ENCODE data around the gene MCF2L. TPM values are rescaled to one million over a fixed set of nuclear protein-coding genes. Genes with fewer than 3 reads are reported as not detected.

MCF2L gene
- total and polyA plus RNA-seq, 10 of the 15 experiments (the other 5 are each of a cell fraction or from before 2014, with no cell fraction given) = 0.06 to 1.1 (median 0.21) TPM; not detected in 2

DNA sequence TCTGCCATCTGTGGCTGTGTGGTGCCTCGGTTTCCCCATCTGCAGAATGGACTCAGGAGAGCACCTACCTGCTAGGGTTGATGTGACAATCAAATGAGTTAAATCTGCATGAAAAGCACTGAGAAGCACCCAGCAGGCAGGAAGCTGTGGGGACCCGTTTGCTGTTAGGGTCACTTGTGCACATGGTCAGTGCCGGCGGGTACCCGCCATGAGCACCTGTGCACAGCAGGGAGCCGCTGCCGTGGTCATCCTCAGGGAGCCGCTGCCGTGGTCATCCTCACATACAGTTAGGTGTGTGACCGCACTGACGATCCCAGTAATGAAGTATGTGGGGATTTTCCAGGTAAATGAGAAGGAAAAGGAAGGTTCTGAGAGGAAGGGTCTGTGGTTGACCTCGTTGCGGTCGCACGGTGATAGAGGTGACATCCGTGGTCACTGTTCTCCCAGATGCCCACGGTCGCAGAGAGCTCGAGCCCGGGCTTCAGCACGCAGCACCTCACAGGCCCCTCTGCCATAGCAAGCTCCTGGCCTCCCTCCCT, 6.5 kb downstream of the MCF2L start (continued):
- TF ChIP-seq, protein P1, sequence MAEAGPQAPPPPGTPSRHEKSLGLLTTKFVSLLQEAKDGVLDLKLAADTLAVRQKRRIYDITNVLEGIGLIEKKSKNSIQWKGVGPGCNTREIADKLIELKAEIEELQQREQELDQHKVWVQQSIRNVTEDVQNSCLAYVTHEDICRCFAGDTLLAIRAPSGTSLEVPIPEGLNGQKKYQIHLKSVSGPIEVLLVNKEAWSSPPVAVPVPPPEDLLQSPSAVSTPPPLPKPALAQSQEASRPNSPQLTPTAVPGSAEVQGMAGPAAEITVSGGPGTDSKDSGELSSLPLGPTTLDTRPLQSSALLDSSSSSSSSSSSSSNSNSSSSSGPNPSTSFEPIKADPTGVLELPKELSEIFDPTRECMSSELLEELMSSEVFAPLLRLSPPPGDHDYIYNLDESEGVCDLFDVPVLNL (IDR thresholded peaks at IDR 0.05; ENCODE audit: low read depth, low read length) = no peak
- TF ChIP-seq RAD21 (IDR thresholded peaks at IDR 0.05; ENCODE audit: insufficient read depth, low read depth, low read length) (no peak), RB1 (IDR thresholded peaks at IDR 0.05; ENCODE audit: borderline replicate concordance) (no peak), FOS (IDR thresholded peaks at IDR 0.05; ENCODE audit: borderline replicate concordance, extremely low read depth, insufficient read length) (no peak)
- TF ChIP-seq, protein P2, sequence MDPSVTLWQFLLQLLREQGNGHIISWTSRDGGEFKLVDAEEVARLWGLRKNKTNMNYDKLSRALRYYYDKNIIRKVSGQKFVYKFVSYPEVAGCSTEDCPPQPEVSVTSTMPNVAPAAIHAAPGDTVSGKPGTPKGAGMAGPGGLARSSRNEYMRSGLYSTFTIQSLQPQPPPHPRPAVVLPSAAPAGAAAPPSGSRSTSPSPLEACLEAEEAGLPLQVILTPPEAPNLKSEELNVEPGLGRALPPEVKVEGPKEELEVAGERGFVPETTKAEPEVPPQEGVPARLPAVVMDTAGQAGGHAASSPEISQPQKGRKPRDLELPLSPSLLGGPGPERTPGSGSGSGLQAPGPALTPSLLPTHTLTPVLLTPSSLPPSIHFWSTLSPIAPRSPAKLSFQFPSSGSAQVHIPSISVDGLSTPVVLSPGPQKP (IDR thresholded peaks at IDR 0.05; ENCODE audit: low read depth, low read length) = no peak

DNA sequence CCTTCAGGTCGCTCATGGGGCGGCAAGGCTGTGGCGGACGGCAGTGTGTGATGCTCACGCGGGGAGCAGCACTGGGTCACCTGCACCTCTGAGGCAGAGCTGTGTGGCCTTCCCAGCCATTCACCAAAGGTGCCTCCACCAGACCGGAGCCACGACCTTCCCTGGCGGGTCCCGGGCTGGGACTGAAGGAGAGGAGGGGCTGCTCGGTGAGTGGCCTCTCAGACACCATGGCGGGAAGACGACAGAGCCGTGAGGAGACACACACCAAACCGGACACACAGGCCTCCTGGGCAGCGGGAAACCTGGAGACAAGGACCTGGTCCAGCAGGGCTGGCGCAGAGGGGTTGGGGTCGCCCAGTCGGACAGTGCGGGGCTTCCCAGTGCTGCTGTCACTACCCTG, 7.5 kb downstream of the MCF2L start:
- no peaks in the 10 kb centered on the region for H3K27me3 ChIP-seq (replicated peaks in 1 of 2; ENCODE audit: control insufficient read depth in 2 of 2, insufficient read depth in 2 of 2, low read length in 1 of 2)
- no peaks in the 10 kb centered on the region for H3K4me1 ChIP-seq (ENCODE audit: control insufficient read depth, insufficient read depth, low read length)
- no peak overlapping the region for H3K4me2 ChIP-seq (ENCODE audit: control insufficient read depth, insufficient read depth)
- ChIA-PET RAD21 (ENCODE audit: unreplicated experiment) (no interaction called here), POLR2A (no interaction called here), CTCF (no interaction called here), SMC1A (ENCODE audit: uncharacterized antibody, unreplicated experiment) (no interaction called here)
- H2AFZ ChIP-seq (ENCODE audit: control insufficient read depth, low read depth, low read length) = no peak overlapping the region
- H3K27ac ChIP-seq (ENCODE audit: control insufficient read depth, insufficient read depth) = no peak overlapping the region
- intact Hi-C loops (cut with micrococcal nuclease; ENCODE audit: unreplicated experiment) (no loop called here), in situ Hi-C loops (cut with MboI) (no loop called here)
- H3K36me3 ChIP-seq (ENCODE audit: control insufficient read depth in 2 of 2, insufficient read depth in 2 of 2, low read length in 1 of 2) = no peaks in the 10 kb centered on the region
- no peak overlapping the region for H3K4me3 ChIP-seq
- H3K9me3 ChIP-seq (replicated peaks; ENCODE audit: control insufficient read depth, insufficient read depth, low read length) = no peaks in the 10 kb centered on the region
- 66% methylated on average over 20 of the region's 20 CpGs for WGBS (ENCODE audit: insufficient coverage, insufficient replicate concordance, low lambda C conversion rate, missing lambda C conversion rate)
- ATAC-seq (no peak), DNase-seq (ENCODE audit: low read depth, low spot score) (no peak), FAIRE-seq (no peak)
- BruUV-seq (replicated peaks) = no TSS peak
- H3K9ac ChIP-seq (ENCODE audit: control insufficient read depth, insufficient read depth, low read length) = no peak overlapping the region
- H4K20me1 ChIP-seq (ENCODE audit: control insufficient read depth, insufficient read depth) = no peaks in the 10 kb centered on the region
- no peaks in the 10 kb centered on the region for H3K79me2 ChIP-seq (ENCODE audit: control insufficient read depth, insufficient read depth, low read length)
- TF ChIP-seq CREB1 (IDR thresholded peaks at IDR 0.05; ENCODE audit: low read depth) = no peak
- TF ChIP-seq HCFC1 (IDR thresholded peaks at IDR 0.05; ENCODE audit: low read length) = no peak
- TF ChIP-seq ZZZ3 (IDR thresholded peaks at IDR 0.05; ENCODE audit: control insufficient read depth, insufficient read length, low read depth) = no peak
- no peak for TF ChIP-seq NFIC (IDR thresholded peaks at IDR 0.05; ENCODE audit: low read depth, low read length)
- TF ChIP-seq MTA3 (IDR thresholded peaks at IDR 0.05; ENCODE audit: borderline replicate concordance, low read length) = no peak
- no peak for TF ChIP-seq SP1 (IDR thresholded peaks at IDR 0.05; ENCODE audit: low read depth, low read length)
- no peak for TF ChIP-seq HDGF (IDR thresholded peaks at IDR 0.05)
- TF ChIP-seq ZNF24 (IDR thresholded peaks at IDR 0.05) = no peak
- TF ChIP-seq CBX3 (IDR thresholded peaks at IDR 0.05; ENCODE audit: borderline replicate concordance, low read depth) = no peak
- TF ChIP-seq, protein P3, sequence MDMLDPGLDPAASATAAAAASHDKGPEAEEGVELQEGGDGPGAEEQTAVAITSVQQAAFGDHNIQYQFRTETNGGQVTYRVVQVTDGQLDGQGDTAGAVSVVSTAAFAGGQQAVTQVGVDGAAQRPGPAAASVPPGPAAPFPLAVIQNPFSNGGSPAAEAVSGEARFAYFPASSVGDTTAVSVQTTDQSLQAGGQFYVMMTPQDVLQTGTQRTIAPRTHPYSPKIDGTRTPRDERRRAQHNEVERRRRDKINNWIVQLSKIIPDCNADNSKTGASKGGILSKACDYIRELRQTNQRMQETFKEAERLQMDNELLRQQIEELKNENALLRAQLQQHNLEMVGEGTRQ (IDR thresholded peaks at IDR 0.05; ENCODE audit: borderline replicate concordance, low read depth, low read length) = no peak
- TF ChIP-seq ZNF384 (IDR thresholded peaks at IDR 0.05; ENCODE audit: borderline replicate concordance, low read depth, low read length) = no peak
- TF ChIP-seq DPF2 (IDR thresholded peaks at IDR 0.05) = no peak
- TF ChIP-seq SREBF1 (IDR thresholded peaks at IDR 0.05; ENCODE audit: low read length) = no peak
- no peak for TF ChIP-seq NRF1 (conservative IDR thresholded peaks at IDR 0.05; ENCODE audit: low read depth, low read length)
- TF ChIP-seq, protein P4, sequence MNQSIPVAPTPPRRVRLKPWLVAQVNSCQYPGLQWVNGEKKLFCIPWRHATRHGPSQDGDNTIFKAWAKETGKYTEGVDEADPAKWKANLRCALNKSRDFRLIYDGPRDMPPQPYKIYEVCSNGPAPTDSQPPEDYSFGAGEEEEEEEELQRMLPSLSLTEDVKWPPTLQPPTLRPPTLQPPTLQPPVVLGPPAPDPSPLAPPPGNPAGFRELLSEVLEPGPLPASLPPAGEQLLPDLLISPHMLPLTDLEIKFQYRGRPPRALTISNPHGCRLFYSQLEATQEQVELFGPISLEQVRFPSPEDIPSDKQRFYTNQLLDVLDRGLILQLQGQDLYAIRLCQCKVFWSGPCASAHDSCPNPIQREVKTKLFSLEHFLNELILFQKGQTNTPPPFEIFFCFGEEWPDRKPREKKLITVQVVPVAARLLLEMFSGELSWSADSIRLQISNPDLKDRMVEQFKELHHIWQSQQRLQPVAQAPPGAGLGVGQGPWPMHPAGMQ (IDR thresholded peaks at IDR 0.05; ENCODE audit: borderline replicate concordance) = no peak
- TF ChIP-seq TAF1 (IDR thresholded peaks at IDR 0.05; ENCODE audit: borderline replicate concordance, low read depth, low read length) = no peak
